GM21529 (cell line): ENCODE results near the gene ROCK1.
"Not testable (repeated sequence)": the region's sequence is repeated elsewhere in the genome, so short reads cannot be mapped to it uniquely, and the experiment has no call there.

Experiments
- ATAC-seq: cut with Tn5 transposase; IDR thresholded peaks from one replicate; pipeline ENCODE4 v1.9.1; 2021; ENCODE audit not compliant: unreplicated experiment

The ROCK1 gene

DNA sequence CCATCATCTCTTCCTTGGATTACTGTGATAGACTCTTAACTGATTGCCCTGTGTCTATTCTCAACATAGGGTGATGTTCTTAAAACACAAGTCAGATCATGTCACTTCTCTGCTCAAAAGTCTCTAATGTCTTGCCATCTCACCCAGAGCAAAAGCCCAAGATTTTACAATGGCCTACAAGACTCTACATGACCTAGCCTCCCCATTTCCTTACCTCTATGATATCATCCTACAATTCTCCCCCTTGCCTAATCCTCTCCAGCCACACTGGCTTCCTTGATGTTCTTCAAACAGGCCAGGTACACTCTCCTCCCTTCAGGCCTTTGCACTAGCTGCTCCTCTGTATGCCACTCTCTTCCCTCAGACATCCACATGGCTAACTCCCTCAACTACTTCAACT, 55.1 kb downstream of the ROCK1 start:
- no peak for ATAC-seq

DNA sequence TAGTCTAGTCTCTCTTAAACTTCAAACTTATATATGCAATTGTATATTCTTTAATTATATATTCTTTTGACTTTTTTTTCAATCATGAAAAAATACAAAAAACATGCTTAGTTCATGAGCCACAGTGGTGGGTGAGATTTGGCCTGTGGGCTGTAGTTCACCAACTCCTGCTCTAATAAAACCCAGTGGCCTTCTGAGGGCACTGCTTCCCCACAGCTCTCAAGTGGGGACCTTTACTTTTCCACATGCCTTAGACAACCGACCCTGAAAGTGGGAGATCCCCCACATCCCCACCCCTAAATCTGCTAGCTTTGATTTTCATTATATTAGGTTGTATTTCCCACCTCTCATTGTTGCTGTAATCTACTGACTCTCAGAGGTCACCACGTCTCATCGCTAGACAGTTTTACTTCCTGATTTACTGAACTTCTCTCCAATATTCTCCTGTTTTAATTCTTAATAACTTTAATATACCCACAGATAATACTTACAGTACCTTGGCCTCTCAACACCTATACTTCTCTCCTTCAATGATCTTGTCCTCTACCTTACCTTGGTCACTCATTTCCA, 57.3 kb downstream of the ROCK1 start:
- ATAC-seq = no peak

DNA sequence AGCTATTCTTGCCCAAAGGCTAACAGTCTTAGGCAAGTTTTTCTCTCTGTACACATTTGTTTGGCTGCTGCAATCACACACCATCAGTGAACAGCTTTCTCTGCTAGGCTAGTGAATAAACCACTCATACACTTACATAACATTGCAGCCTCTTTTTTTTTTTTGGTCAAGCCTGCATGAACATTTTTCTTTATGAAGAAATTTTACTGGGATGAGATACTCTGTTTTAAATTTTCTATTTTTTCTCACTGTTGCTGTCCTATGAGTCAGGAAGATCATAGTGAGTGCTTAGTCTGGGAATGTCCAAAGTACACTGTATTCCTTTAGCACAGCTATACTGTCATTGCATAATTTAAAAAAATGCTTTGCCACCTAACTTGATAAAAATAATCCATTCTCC, 58.5 kb downstream of the ROCK1 start:
- ATAC-seq = no peak

DNA sequence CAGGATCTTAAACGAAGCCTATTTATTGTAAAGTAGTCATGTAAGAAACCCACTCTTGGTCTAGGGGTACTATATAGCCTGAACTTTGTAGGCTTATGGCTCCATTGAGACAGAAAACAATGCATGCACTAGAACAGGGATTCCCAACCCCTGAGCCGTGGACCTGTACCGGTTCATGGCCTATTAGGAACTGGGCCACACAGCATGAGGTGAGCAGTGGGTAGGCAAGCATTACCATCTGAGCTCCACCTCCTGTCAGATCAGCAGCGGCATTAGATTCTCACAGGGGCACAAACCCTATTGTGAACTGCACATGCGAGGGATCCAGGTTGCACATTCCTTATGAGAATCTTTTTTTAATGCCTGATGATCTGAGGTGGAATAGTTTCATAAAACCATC, 59.2 kb downstream of the ROCK1 start:
- no peak for ATAC-seq

DNA sequence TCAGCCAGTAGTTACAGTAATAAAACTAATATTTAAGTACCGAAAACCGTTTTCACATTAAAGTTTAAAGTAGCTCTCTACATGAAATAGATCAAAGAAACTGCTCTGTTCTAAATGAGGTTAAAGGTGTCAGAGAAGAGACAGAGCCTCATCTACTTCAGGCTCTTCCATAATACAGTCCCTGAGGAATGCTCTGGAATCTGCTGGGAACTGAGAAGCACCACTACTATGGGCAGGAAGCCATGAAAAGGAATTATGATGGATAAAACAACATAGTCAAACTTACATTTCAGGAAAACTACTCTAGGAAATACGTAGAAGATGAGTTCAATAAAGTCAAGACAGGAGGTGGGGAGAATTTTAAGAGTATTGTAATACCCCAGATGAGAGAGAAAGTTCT, 60.0 kb downstream of the ROCK1 start:
- no peak for ATAC-seq

DNA sequence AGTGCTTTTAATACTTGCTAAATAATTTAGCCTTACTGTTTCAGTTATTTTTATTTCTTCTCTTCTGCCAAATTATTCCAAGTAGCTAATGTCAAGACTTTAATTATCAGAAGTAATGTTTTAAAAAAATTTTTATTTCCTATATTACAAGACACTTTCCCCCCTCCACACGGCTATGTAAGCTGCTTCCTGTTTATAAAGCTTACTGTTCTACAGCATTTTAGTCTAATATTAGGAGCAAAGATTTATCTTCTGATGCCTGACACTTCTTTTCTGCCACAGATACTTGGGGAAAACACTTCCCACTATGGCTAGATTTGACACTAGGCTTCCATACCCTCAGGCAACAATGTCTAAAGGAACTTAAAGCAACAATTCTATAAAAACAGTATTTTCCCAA, 62.3 kb downstream of the ROCK1 start:
- ATAC-seq = no peak

DNA sequence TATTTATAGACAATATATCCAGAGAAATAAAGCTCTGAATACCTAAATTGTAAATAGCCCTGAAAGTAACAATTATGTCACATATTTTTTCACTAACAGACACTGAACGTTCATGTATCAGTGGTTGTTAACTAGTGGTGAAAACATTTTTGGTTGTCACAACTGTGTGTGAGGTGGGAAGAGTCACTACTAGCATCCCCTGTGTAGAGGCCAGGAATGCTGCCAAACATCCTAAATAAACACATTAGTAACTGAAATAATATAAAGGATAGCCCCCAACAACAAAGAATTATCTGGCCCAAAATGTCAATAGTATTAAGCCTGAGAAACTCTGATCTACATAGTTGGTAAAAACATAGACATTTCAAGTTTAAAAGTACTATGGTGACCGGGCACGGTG, 64.5 kb downstream of the ROCK1 start:
- no peak for ATAC-seq

DNA sequence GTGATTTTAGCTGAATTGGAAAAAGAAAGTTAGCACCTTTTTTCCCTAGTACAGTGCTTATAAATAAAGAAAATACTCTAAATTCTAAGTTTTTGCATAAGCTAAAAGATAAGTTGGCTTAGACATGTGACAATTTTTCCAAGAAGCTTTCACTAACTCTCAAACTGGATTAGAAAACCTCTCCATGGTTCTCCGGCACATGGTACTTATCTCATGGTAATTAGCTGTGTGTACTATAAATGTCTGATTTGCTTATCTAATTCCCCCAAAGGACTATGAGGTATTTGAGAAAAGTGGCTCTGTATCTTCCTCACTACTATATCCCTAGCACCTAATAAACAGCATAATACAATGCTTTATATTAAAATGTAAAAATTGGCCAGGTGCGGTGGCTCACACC, 71.1 kb downstream of the ROCK1 start:
- ATAC-seq = no peak

DNA sequence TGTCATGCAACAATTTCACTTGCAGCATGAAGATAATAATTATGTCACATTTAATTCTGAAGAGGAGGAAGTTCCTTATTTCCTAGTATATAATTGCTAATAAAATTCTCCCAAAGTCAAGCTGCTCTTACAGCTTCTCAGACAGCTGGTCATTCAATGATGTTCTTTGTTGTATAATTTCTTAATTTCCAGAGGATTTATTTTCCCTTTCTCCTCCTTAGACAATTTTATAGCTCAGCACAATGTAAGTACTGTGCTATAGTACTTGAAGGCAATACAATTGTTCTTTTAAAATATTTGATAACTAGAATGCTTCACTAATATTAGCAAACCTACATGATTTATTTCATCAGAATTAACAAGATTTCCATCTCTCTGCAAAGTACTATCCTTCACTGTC, 73.4 kb downstream of the ROCK1 start:
- no peak for ATAC-seq

DNA sequence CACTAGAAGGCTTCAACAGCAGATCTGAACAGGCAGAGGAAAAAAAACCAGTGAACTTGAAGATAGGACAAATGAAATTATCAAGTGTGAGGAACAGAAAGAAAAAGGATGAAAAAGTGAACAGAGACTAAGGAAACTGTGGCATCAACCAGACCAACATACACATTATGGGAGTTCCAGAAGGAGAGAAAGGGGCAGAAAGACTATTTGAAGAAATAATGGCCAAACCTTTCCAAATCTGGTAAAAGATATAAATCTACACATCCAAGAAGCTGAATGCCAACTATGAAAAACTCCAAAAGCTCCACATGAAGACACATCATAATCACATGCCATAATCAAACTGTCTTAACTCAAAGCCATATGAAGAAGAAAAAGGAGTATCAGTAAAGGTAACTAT, 79.8 kb downstream of the ROCK1 start:
- no peak for ATAC-seq

DNA sequence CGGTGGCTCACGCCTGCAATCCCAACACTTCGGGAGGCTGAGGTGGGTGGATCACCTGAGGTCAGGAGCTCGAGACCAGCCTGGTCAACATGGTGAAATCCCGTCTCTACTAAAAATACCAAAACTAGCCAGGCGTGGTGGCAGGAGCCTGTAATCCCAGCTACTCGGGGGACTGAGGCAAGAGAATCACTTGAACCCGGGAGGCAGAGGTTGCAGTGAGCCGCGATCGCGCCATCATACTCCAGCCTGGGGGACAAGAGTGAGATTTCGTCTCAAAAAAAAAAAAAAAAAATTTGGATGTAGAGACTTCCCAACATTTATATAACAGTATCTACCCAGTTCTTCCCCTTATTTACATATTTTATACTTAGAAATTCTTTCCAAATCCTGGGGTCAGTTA, 93.4 kb downstream of the ROCK1 start:
- not testable (repeated sequence) for ATAC-seq

DNA sequence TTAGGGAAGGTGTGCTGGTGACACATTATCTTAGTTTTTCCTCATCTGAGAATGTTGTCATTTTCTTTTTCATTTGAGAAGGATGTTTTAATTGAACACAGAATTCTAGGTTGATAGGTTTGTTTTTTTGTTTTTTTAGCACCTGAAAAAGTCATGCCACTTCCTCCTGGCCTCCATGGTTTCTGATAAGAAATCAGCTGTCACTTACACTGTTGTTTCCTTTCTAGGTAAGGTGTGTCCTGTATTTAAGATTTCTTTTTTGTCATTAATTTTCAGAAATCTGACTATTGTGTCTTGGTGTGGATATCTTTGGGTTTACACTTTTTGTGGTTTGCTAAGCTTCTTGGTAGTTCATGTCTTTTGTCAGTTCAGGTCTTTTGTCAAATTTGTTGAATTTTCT, 99.3 kb downstream of the ROCK1 start:
- ATAC-seq = no peak

DNA sequence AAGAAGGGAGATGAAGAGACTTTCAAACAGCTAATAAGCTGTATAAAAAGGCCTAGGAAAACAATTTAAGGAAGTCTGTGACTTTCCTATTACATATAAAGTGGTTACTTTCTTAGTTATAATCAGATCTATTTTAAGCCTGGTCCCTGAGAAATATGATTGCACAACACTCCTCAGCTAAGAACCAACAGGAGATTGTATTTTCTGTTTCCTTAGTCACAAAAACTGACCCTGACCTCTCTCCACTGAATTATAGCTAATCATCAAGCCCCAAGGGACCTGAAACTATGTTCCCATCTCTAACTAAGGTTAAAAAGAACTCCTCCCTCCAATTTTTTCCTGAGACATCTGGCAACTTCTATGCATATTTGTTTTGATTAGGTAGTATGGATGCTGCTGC, 106.9 kb downstream of the ROCK1 start:
- ATAC-seq = no peak

DNA sequence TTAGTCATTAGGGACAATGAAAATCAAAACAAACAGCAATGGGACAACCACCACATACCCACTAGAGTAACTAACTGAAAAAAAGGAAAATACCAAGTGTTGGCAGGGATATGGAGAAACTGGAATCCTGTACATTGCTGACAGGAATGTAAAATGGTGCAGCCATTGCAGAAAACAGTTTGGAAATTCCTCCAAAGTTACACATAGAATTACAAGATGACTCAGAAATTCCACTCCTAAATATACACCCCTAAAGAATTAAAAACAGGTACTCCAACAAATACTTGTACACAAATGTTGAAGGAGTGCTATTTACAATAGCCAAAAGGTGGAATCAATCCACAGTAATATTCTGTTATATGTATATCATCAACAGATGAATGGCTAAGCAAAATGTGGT, 110.9 kb downstream of the ROCK1 start:
- no peak for ATAC-seq

DNA sequence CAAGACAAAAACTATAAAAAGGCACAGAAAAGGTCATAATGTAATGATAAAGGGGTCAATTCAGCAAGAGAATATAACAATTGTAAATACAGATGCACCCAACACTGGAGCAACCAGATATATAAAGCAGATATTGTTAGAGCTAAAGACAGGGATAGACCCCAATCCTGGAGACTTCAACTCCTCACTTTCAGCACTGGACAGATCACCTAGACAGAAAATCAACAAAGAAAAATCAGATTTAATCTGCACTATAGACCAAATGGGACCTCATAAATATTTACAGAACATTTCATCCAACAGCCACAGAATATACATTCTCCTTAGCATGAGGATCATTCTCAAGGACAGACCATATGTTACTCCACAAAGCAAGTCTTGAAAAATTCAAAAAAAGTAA, 114.2 kb downstream of the ROCK1 start:
- ATAC-seq = no peak

DNA sequence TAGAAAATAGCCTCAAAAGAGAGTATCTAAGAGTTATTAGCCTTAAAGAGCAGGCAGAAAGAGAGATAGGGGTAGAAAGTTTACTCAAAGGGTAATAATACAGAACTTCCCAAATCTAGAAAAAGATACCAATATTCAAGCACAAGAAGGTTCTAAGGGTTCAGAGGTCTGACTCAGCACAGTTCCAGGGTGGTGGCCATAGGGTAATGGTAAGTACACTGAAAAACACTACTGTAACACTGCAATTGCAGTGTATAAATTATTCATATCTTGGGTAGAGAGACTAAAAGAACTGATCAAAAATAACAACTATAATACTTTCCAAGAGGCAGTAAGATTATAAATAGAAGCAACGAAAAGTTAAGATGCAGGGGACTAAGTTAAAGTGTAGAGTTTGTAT, 115.2 kb downstream of the ROCK1 start:
- ATAC-seq = no peak

DNA sequence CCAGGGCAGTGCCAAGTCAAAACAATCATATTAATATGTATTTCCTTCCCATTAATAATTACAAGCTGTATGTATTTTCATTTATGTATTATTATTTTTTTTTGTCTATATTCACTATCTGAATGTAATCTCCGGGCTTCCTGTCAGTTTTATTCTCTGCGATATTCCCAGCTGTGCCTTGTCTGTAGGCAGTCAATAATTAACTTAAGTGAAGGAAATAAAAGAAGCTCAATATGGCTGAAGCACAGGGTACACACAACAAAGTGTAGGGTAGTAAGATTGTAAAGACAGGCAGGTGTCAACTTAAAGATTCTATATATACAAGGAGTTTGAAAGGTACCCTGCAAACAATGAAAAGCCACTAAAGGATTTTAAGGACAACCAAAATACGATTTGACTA, 122.9 kb downstream of the ROCK1 start:
- no peak for ATAC-seq

DNA sequence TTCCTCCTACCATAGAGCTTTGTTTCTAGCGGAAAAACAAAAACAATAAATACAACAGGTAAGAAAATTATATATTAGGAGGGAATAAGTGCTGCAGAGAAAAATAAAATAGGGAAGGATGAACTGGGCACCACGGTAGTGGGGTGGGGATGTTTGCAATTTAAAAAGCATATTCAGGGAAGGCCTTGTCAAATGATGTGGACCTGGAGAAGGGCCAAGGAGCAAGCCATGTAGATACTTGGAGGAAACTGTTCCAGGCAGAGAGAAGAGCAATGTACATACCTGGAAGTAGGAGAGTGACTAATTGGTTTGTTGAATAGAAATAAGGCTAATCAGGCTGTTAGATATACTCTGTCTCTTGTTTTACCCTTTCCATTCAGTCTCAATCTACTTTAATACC, 136.5 kb downstream of the ROCK1 start:
- ATAC-seq = no peak

DNA sequence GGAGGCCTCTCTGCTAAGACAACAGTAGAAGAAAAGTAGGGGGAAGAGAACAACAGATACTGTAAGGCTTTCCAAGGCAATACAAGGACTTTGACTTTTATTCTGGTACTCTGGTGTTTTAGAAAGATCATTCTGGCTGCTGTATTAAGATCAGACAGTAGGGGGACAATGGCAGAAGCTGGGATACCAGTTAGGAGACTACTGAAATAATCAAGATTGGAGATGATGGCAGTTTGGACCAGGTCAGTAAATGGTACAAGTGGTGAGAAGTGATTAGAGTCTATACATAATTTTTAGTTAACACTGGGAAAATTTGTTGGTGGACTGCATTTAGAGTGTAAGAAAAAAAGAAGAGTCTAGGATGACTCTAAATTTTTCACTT, 139.7 kb downstream of the ROCK1 start:
- no peak for ATAC-seq

DNA sequence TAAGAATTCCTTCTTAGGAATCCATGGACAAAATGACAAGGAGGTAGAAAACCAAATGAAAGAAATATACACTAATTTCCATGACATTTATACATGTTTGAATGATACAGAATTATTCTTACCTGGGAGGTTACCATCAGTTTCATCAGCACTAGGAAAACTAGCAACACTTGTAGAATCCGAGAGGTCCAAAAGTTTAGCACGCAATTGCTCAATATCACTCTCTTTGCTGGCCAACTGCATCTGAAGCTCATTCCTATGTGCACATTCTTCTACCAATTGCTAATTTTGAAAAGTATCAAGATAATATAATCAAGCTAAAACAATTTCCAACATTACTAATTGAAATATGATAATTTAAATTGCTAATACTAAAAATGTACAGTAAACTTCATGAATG, 144.8 kb downstream of the ROCK1 start:
- ATAC-seq = no peak

DNA sequence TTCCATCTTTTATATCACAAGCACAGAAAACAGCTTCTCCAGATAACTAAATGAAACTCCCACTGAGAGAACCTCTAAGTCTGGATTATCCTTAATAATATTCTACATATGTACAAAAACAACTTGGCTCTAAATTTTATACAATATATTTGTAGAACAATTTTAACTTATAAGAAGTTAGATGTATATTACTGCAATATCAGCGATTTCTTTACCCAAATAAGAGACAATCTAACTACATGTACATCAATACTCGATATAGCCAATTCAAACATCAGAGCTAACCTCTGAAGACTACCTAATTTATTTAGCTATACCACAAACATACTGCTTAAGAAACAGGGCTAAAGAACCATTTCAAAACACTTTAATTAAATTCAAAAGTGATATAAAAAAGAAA, 148.6 kb downstream of the ROCK1 start:
- ATAC-seq = no peak

DNA sequence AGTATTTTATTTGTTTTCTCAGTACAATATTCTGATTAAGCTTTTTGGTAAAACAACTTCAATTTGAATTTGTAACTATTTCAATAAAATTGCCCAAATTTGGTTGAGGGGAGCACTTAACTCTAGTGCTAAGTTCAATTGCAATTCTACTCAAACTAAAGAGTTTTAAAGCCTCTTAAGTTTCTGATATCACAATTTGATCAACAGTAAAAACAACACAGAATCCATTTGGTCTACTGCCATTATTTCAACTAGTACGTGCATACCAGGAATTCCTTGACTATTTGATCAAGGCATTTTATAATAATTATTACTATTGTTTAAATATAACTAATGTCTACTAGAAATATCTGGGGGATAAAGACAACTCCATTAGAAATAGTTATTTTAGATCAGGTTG, 150.9 kb downstream of the ROCK1 start:
- ATAC-seq = no peak

DNA sequence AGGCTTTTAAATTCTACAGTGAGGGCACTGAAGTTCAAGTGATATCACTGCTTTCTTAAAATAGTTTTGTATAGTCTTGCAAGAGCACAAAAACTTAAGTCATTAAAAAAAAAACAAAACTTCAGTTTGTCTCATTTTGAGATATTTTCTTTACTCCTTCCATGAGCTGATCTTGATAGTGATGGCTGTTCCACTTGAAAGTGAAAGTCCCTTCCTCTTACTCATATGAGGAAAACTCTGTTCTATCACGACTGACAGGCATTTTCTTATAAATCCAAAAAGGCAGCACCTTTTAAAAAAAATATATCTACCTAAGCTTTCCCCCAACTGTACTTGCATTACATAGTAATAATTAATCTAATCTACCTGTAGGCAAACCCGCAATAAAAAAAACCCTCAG, 160.8 kb downstream of the ROCK1 start:
- peak; percentile 66 for ATAC-seq
